Superior temporal gyrus (tissue), 1 donor: ENCODE data around the gene GPSM3.
"Not testable (repeated sequence)": the region's sequence is repeated elsewhere in the genome, so short reads cannot be mapped to it uniquely, and the experiment has no call there.

Experiments used
- DNase-seq: peaks from one replicate; pipeline ENCODE4 v3.0.0-alpha.2; 2016; ENCODE audit errors: extremely low spot score

GPSM3 gene, protein sequence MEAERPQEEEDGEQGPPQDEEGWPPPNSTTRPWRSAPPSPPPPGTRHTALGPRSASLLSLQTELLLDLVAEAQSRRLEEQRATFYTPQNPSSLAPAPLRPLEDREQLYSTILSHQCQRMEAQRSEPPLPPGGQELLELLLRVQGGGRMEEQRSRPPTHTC

DNA sequence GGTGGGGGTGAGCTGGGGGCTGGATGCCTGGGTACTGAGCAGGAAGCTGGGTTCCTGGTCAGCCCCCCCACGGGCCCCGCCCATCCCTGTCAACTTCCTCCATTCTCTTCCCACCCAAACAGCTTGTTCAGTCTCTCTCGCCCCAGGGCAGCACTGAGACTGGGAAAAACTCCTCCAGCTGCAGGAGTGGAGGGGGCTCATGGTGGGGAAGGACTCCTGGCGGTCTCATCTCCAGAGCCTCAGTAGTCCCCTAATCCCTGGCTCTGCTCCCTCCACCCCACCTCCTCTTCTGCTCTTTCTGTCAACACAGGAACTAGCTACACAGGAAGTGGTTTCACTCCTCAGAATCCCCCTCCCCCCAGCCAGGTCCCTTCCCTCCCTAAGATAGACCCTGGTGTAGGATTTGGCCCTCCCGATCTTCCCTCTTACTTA is at the start of gene GPSM3:
Gene GPSM3 (minus strand): TSS at position 36 of the 432 bp plus-strand sequence. CDS start 130 bp downstream, outside the sequence.
- no peak for DNase-seq

DNA sequence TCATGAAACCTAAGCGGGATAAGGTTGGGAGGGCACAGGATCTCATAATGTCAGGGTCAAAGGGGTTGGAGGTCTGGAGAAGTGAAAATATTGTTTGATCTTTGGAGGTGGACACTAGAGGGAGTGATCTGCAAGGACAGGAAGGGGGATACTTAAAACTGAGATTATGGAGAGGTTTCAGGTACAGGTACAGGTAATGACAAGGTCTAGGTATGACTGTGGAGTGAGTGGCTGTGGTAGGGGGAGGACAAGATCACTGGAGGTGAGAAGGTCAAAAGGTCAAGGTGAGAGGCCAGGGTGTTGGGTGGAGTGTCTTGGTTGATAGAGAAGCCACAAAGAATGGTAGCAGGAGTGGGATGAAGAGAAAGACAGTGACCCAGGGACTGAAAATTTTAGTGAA is 48.2 kb upstream of the GPSM3 start:
- DNase-seq: no peak

DNA sequence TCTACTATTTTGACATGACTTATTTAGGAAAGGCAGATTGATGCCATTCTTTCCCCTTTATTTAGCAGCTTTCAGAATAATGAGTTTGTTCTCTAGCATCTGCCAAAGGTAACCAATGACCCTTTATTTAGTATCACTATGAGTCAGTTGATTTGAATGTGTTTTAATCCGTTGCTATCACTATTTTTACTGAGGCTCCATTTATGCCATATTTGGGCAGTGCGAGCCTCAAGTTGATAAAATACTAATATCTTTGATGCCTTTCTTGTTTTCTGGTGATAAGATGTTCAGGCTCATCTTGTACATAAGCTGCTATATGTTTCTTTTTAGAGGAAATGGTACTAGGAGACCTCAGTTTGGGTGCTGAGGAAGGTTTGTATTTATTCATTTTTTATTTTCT is 47.0 kb upstream of the GPSM3 start:
- no peak for DNase-seq

DNA sequence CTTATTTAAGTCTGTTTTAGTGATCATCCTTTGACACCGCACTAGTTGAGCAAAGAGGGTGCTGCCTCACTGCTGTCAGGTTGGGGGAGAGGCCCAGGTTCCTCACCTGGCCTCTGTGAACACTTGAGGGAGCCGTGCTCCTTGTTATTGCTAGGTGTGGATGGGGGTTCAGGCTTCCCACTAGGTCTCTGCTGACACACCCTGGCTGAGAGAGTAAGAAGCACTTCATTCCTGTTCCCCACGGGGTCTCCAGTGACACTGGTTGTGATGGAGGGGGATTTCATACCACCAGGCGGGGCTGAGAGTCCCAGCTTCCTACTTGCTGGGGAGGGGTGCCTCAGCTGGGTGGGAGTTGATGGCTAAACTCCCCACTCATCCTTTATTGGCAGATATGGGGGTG is 42.5 kb upstream of the GPSM3 start:
- no peak for DNase-seq

DNA sequence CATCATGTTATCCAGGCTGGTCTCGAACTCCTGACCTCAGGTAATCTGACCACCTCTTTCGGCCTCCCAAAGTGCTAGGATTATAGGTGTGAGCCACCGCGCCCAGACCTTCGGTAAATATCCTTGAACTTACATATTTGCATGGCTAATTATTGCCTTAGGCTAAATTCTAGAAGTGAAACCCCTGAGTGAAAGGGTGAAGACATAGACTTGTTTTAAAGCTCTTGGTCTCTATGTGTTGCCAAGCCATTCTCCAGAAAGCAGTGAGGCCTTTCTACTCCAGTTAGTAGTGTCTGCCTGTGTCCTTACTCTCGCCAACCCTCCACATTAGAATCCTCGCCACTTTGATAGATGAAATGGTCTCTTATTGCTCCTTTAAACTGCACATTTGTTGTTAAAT is 34.0 kb upstream of the GPSM3 start:
- no peak for DNase-seq

DNA sequence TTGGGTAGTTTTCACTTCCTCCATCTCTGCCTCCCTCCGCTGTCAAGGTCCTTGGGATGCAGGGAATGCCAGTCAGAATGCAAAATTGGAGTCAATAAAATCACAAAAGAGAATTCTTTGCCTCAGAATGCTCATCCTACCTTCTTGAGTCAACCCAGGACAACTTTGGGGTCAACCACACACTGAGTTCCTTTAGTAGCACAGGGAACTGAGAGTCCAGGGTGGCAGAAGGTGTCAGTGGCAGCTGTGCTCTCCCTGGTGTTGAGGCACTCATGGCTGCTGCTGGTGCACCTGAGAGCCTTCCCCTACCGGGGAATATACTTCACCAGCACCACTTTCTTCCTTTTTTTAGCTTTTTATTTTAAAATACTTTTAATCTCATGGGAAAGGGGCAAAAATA is 32.3 kb upstream of the GPSM3 start:
- no peak for DNase-seq

DNA sequence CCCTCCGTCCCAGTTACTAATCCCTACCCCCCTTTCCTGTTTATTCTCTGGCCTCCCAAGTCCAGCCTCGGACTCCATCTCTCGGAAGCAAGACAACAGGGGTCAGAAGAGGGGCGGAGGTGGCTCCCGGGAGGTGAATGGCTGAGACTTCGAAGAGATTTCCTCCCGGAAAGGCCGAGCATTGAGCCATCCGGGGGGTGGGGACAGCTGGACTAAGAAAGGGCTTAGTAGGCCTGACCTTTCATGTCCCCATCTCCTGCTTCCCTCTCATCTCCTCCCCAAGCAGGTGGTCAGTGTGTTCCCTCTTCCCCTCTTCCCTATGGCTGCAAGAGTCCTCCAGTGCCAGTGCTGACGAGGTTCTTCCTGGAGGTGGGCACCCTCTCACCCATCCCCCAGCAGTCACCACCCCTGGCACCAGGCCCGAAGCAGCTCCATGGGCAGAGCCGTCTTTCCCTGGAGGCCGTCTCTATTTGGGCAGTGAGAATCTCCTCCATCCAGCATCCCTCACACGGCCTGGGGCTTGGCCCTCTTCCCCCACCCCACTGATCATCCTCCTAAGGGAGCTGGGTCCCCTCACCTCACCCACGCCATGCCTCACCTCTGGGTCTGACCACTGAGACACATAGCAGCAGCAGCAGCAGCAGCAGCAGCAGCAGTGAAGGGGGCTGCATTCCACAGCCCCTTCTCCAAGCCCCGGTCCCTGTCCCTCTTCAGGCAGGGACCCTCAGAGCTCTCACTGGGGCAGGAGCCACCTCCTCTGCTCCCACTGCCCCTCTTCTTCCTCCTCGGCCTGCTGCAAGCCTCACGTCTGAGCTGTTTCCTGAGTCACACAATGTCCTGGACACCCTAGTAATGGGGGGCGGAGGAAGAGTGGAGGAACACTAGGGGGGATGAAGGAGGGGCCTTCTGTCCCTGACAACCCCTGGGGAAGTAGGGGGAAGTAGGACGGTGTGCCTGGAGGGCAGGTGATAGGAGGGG is 31.1 kb upstream of the GPSM3 start, which contains the start of gene NOTCH4:
Gene NOTCH4 (minus strand): TSS at position 810 of the 978 bp plus-strand sequence. CDS start 139 bp downstream, at position 671.
- DNase-seq: no peak

DNA sequence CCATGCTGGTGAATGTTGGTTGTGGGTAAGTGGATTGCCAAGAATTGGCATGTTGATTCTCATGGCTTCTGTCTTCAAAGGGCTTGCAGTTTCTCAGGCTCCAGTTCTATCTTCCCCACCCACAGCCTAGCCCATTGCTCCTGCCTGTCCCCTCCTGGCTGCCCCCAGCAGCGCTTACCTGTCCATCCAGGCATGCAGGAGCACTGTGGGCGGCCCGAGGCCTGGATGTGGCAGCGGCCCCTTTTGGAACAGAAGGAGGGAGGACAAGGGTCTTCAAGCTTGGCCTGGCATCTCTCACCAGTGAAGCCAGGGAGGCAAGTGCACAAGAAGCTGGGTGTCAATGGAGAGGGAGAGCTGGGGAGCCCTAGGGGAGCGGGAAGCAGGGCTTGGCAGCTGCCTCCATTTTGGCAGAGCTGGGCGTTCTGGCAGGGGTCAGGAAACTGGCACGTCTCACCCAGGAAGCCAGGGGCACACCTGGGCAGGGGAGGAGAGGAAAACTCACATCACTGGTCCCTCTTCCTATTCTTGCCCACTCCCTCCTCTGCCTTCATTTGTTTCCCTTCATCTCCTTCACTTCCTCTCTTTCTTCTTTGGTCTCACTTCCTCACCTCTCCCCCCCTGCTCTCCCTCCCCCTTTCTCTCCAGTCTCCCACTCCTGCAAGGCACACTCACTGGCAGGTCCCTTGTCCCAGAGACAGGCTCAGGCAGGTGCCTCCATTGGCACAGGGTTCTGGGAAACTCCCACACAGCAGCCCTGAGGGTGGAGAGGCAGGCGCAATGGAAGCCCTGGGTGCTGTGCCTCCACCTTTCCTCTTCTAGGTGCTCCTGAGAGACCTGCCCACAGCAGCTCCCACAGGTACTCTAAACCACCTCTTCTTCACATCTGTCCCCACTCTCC is 30.1 kb upstream of the GPSM3 start:
- DNase-seq: no peak

DNA sequence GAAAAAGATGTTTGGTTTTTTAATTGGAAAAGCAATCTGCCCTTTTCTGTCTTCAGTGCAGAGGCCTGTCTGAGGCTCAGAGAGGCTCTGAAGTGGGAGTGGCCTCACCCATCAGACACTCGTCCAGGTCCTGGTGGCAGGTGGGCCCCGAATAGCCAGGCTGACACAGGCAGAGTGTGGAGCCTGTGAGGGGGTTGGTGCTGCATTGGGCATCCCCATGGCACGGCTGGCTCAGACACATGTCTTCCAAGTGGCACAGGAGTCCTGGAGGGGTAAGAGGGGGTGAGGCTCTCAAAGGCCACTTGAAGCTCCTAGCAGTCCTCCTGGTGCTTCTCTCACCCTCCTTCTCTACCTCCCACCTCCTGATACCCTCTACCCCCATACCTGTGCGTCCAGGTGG is 27.6 kb upstream of the GPSM3 start:
- no peak for DNase-seq

DNA sequence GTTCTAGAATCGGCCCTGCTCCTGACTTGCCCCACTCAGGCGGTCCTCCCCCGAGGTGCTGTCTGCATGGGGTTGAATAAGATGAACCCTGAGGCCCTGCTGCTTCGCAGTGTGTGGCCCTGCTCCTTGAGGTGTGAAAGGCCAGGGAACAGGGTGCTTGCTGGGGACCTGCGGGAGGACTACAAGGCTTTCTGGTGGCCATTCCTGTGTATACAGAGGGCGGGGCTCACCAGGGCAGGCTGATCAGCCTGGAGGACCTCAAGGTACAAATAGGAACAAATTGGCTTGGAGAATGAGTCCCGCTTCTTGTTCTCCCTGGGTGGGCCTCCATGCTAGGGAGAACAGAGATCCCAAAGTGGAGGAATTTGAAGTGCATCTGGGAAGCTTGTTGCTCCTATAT is 25.7 kb upstream of the GPSM3 start:
- no peak for DNase-seq

DNA sequence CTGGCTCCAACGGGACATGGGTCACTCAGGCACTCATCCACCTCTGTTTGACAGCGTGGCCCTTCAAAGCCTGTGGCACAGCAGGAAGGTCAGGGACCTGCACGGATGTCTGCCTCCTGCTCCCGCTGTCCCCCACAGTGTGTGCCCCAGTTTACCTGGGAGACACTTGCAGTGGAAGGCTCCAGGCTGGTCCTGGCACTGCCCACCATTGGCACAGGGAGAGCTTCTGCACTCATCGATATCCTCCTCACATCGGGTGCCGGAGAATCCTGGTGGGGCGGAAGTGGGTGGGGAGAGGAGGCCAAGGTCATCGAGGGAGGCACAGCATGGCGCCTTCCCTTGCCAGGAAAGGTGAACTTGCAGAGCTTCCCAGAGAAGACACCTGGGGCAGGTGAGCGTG is 24.6 kb upstream of the GPSM3 start:
- no peak for DNase-seq

DNA sequence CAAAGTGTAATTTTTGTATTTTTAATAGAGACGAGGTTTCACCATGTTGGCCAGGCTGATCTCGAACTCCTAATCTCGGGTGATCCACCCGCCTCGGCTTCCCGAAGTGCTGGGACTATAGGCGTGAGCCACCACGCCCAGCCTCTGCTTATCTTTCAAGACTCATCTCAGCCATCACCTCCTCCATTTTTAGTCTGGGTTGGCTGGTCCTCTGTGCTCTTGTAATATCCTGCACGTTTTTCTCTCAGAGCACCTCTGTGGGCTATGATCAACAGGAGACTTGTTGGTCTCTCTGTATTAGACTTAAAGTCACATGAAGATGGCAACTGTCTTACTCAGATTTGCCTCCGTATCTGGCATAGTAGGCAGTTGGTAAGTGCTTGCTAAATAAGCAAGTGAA is 23.8 kb upstream of the GPSM3 start:
- no peak for DNase-seq

DNA sequence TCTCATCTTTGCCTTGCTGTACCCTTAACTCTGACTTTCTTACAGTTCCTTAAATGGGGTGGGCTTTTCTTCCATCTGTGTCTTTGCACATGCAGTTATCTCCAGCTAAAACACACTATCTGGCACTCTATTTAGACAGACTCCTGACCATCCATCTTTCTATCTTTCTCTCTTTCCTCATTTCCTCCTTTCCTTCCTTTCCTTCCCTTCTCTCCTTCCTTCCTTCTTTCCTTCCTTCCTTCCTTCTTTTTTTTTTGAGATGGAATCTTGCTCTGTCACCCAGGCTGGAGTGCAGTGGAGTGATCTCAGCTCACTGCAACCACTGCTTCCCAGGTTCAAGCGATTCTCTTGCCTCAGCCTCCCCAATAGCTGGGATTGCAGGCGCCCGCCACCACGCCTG is 23.2 kb upstream of the GPSM3 start:
- DNase-seq: no peak

DNA sequence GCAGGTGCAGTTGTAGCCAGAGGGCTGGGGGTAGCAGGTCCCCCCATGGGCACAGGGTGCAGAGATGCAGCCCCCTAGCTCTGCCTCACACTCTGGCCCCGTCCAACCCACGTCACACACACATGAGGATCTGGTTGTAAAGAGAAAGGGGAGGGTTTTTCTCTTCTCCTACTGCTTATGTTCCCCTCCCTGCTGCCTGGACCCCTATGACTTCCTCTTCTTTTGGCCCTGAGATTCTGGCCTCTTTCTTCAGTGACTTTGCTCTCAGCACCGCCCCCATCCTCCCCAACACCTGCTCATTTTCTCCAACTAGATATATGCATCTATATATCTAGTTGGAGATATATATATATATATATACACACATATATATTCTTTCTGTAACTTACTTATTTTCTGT is 21.7 kb upstream of the GPSM3 start:
- DNase-seq: no peak

DNA sequence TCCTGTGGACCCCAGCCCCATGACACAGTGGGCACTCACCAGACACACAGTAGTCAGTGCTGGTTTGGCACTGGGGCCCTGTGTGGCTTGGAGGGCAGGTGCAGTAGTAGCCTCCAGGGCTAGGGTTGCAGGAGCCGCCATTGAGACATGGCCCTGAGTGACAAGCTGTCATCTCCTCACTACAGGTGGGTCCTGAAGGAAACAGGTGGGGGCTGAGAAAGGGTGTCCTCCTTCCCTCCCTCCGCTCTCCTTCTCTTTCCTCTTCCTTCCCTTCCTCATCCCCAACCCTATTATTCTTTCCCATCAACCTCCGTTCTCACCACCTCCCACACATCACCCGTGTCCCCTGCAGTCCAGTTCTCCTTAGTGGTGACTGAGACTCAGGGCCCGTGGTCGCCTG is 21.2 kb upstream of the GPSM3 start:
- DNase-seq: no peak

DNA sequence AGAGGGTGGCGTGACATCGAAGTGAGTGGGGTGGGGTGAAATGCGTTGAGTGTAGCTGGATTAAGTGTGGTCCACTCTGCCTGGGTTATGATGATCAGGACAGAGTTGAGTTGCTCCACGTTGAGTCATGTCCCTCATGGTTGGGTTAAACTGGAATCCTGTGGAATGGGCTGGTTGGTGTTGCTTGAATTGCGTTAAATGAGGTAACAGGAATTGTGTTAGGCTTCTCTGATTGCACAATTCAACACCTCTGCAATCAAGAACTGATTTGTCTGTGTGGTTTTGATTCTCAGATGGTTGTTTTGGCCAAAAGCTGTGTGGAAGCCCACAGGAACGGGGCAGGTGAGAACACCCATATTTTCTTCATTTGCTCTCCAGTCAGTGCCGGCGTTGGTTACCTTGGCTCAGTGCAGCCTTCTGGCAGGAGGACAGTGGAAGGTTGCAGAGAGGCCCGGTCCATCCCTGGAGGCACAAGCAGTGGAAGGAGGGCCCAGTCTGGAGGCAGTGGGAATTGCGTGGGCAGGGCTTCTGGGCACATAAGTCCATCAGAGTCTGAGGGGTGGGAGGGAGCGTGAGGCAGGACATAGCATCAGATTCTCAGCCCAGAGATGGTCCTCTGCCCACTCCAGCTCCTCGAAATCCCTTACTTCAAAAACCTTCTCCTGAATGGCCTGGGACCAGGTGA is 19.8 kb upstream of the GPSM3 start:
- no peak for DNase-seq

DNA sequence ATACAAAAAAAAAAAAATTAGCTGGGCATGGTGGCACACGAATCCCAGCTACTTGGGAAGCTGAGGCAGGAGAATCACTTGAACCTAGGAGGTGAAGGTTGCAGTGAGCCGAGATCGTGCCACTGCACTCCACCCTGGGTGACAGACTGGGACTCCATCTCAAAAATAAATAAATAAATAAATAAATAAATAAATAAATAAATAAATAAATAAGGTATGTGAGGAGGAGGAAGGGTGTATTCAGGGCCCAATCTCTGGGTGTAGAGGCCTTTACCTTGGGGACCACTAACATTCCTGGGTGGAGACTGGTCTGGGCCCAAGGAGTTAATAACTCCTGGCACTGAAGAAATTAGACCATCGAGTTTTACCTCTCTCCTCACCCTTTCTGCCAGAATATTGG is 19.0 kb upstream of the GPSM3 start:
- DNase-seq: not testable (repeated sequence)

DNA sequence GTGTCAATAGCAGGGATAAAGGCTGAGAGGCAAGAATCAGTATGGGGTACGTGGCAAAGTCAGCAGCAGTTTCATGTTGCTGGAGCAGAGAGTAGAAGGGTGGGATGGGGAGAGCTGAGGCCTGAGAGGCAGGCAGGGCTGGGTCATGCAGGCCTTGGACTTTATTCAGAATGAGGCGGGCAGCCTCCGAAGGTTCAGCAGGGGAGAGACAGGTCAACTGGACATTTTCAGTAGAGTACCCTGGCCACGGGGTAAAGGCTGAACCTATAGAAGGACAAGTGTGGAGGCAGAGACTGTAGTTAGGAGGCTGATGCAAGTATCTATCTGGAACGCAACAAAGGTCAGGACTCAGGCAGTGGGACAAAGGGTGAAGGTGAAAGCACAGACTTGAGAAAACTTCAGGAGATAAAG is 17.8 kb upstream of the GPSM3 start:
- no peak for DNase-seq

DNA sequence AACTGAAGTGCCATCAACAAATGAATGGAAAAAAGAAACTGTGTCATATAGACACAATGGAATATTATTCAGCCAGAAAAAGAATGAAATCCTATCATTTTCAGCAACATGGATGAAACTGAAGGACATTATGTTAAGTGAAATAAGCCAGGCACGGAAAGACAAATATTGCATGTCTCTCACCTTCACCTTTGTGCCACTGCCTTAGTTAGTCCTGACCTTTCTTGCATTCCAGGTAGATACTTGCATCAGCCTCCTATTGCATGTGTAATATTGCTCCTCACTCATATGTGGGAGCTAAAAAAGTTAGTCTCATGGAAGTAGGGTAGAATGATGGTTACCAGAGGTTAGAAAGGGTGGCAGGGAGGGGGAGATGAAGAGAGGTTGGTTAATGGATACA is 16.6 kb upstream of the GPSM3 start:
- no peak for DNase-seq

DNA sequence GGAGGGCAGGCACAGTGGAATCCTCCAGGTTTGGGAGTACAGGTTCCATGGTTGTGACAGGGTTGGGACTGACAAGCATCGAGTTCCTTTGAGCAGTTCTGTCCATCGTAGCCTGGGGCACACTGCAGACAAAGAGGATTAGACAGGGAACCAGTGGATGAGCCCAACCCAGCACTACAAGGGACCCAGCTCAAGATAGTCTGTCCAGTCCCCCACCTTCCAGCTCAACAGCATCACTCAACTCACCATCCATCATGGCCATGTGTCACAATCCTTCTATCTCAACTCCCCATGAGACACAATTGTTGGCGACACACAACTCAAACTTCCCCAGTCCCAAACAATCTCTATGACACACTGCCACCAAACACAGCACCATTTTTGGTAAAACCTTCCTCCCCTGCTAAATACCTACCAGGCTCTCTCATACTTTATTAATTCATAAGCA is 11.8 kb upstream of the GPSM3 start:
- no peak for DNase-seq
